Thyroid gland (tissue), 4 donors: ENCODE measurements around the gene POLR3GL.

ENCODE experiments used
- POLR2A ChIP-seq, 2 donors: fragments of 450-650 bp; IDR thresholded peaks; one replicate each; pipeline ENCODE4 v1.6.1; 2017; ENCODE audit warnings: antibody characterized with exemption in 2 of 2, mild to moderate bottlenecking in 2 of 2, moderate library complexity in 1 of 2
- TF ChIP-seq, protein P1 (sequence below), 6 experiments: fragments of 200-600 bp in 3 of 6; fragments of 450-650 bp in 3 of 6; sonication (generic) in 3 of 6; IDR thresholded peaks; one replicate each; pipeline ENCODE4 v1.5.1; 2016 to 2019; ENCODE audit warnings: antibody characterized with exemption in 6 of 6, mild to moderate bottlenecking in 2 of 6, inconsistent platforms in 1 of 6, moderate library complexity in 1 of 6

- TF ChIP-seq, protein P1, sequence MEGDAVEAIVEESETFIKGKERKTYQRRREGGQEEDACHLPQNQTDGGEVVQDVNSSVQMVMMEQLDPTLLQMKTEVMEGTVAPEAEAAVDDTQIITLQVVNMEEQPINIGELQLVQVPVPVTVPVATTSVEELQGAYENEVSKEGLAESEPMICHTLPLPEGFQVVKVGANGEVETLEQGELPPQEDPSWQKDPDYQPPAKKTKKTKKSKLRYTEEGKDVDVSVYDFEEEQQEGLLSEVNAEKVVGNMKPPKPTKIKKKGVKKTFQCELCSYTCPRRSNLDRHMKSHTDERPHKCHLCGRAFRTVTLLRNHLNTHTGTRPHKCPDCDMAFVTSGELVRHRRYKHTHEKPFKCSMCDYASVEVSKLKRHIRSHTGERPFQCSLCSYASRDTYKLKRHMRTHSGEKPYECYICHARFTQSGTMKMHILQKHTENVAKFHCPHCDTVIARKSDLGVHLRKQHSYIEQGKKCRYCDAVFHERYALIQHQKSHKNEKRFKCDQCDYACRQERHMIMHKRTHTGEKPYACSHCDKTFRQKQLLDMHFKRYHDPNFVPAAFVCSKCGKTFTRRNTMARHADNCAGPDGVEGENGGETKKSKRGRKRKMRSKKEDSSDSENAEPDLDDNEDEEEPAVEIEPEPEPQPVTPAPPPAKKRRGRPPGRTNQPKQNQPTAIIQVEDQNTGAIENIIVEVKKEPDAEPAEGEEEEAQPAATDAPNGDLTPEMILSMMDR (IDR thresholded peaks at IDR 0.05): no peak
- no peak for TF ChIP-seq POLR2A (IDR thresholded peaks at IDR 0.05)
Observed at GRCh38 chr1:145959333-145959732, 5.2 kb upstream of the POLR3GL start.
